HG02678 (cell line): ENCODE results near the gene SLC16A10.
A peak's percentile ranks its signal among the peaks of the same experiment; 100 is the strongest.
"Not testable (repeated sequence)": the region's sequence is repeated elsewhere in the genome, so short reads cannot be mapped to it uniquely, and the experiment has no call there.

Experiments
- ATAC-seq: cut with Tn5 transposase; IDR thresholded peaks from one replicate; pipeline ENCODE4 v1.9.1; 2021; ENCODE audit warnings: mild to moderate bottlenecking, moderate library complexity; ENCODE audit not compliant: unreplicated experiment

The SLC16A10 gene

GRCh38 chr6:111254779-111255166, 167.5 kb downstream of the SLC16A10 start:
- ATAC-seq = no peak

- ATAC-seq = not testable (repeated sequence)
Observed at GRCh38 chr6:111255838-111256237, 168.5 kb downstream of the SLC16A10 start.

- no peak for ATAC-seq
Observed at GRCh38 chr6:111256646-111257045, 169.3 kb downstream of the SLC16A10 start.

GRCh38 chr6:111258010-111258409, 170.7 kb downstream of the SLC16A10 start:
- ATAC-seq = no peak

- no peak for ATAC-seq
Observed at GRCh38 chr6:111258615-111259088, 171.3 kb downstream of the SLC16A10 start.

GRCh38 chr6:111259089-111259831, 172.0 kb downstream of the SLC16A10 start:
- peak; percentile 98 for ATAC-seq

- ATAC-seq = no peak
Observed at GRCh38 chr6:111260570-111261298, 173.4 kb downstream of the SLC16A10 start.

- ATAC-seq = no peak
Observed at GRCh38 chr6:111263837-111264236, 176.5 kb downstream of the SLC16A10 start.

GRCh38 chr6:111265842-111266241, 178.5 kb downstream of the SLC16A10 start:
- no peak for ATAC-seq

GRCh38 chr6:111266276-111266675, 179.0 kb downstream of the SLC16A10 start:
- ATAC-seq = no peak

- ATAC-seq = no peak
Observed at GRCh38 chr6:111267764-111268333, 180.5 kb downstream of the SLC16A10 start.

GRCh38 chr6:111269401-111269970, 182.2 kb downstream of the SLC16A10 start:
- ATAC-seq = no peak

- no peak for ATAC-seq
Observed at GRCh38 chr6:111270121-111270520, 182.8 kb downstream of the SLC16A10 start.

GRCh38 chr6:111274593-111275217, 187.4 kb downstream of the SLC16A10 start:
- no peak for ATAC-seq

GRCh38 chr6:111276335-111276734, 189.0 kb downstream of the SLC16A10 start:
- ATAC-seq = no peak

GRCh38 chr6:111276736-111277135, 189.4 kb downstream of the SLC16A10 start:
- no peak for ATAC-seq

GRCh38 chr6:111277819-111278218, 190.5 kb downstream of the SLC16A10 start:
- ATAC-seq = no peak

- no peak for ATAC-seq
Observed at GRCh38 chr6:111278731-111279130, 191.4 kb downstream of the SLC16A10 start.

GRCh38 chr6:111280445-111280955, 193.2 kb downstream of the SLC16A10 start:
- no peak for ATAC-seq
